ENCODE data around the gene HSPA12B.

The HSPA12B gene

GRCh38 chr20:3732327-3733118, at the start of gene HSPA12B:
Gene HSPA12B (plus strand): TSS chr20:3732685. CDS start chr20:3738675, 5,990 bp downstream.
- DNase-seq: no peak

- no peak for DNase-seq
These were observed 47.1 kb upstream of the HSPA12B start for GRCh38 chr20:3685341-3685740.

- DNase-seq: no peak
These were observed 46.1 kb upstream of the HSPA12B start for GRCh38 chr20:3686421-3686820.

GRCh38 chr20:3686867-3687321, 45.6 kb upstream of the HSPA12B start:
- no peak for DNase-seq

- no peak for DNase-seq
These were observed 44.8 kb upstream of the HSPA12B start for GRCh38 chr20:3687655-3688054.

- no peak for DNase-seq
These were observed 42.5 kb upstream of the HSPA12B start for GRCh38 chr20:3689978-3690377.

- no peak for DNase-seq
These were observed 42.1 kb upstream of the HSPA12B start for GRCh38 chr20:3690413-3690812.

- DNase-seq: no peak
These were observed 41.2 kb upstream of the HSPA12B start for GRCh38 chr20:3691306-3691705.

- DNase-seq: no peak
These were observed 40.6 kb upstream of the HSPA12B start for GRCh38 chr20:3691897-3692296.

- no peak for DNase-seq
These were observed 39.7 kb upstream of the HSPA12B start for GRCh38 chr20:3692706-3693294.

- DNase-seq: no peak
These were observed 39.1 kb upstream of the HSPA12B start for GRCh38 chr20:3693376-3693775.

GRCh38 chr20:3694864-3695263, 37.6 kb upstream of the HSPA12B start:
- no peak for DNase-seq

GRCh38 chr20:3696200-3696599, 36.3 kb upstream of the HSPA12B start:
- DNase-seq: no peak

- no peak for DNase-seq
These were observed 35.5 kb upstream of the HSPA12B start for GRCh38 chr20:3696745-3697587.

GRCh38 chr20:3697588-3698305, 34.7 kb upstream of the HSPA12B start:
- no peak for DNase-seq

GRCh38 chr20:3698591-3699001, 33.9 kb upstream of the HSPA12B start:
- DNase-seq: no peak

GRCh38 chr20:3699037-3699436, 33.4 kb upstream of the HSPA12B start:
- no peak for DNase-seq

GRCh38 chr20:3701061-3701998, 31.2 kb upstream of the HSPA12B start:
- DNase-seq: no peak

GRCh38 chr20:3702611-3703391, 29.7 kb upstream of the HSPA12B start:
- DNase-seq: no peak

GRCh38 chr20:3704087-3704486, 28.4 kb upstream of the HSPA12B start:
- no peak for DNase-seq

GRCh38 chr20:3705491-3705969, 27.0 kb upstream of the HSPA12B start:
- no peak for DNase-seq
